BE2C (cell line): ENCODE results near the gene SERINC3. TPM values are rescaled to one million over a fixed set of nuclear protein-coding genes. Genes with fewer than 3 reads are reported as not detected.

Experiments
- DNase-seq: peaks from one replicate; pipeline ENCODE4 v3.0.0-alpha.2; 2020
- H3K27me3 ChIP-seq: fragments of 250-450 bp; sonication (Bioruptor Pico); 2 replicates; pipeline ENCODE4 v1.5.1; 2020; ENCODE audit warnings: mild to moderate bottlenecking
- H3K36me3 ChIP-seq: fragments of 250-450 bp; sonication (Bioruptor Pico); 2 replicates; pipeline ENCODE4 v1.5.1; 2020; ENCODE audit warnings: mild to moderate bottlenecking
- H3K4me1 ChIP-seq: fragments of 250-450 bp; sonication (Bioruptor Pico); 2 replicates; pipeline ENCODE4 v1.5.1; 2020
- H3K4me3 ChIP-seq: 2 replicates; pipeline ENCODE4 v1.5.1; 2011; ENCODE audit warnings: low read depth, low read length
- H3K9me3 ChIP-seq: fragments of 250-450 bp; sonication (Bioruptor Pico); 2 replicates; pipeline ENCODE4 v1.5.1; 2020
- polyA plus RNA-seq: library from polyadenylated mRNA; unstranded; fragments of >200 nt; gene quantifications from one replicate; pipeline ENCODE4 v1.2.1, GENCODE V29; 2012; ENCODE audit warnings: low read depth, missing spikeins; ENCODE audit not compliant: insufficient read length, insufficient read depth
- TF ChIP-seq, protein P1 (sequence below): IDR thresholded peaks from 2 replicates; pipeline ENCODE4 v1.5.1; 2012; ENCODE audit warnings: mild to moderate bottlenecking, low read depth, low read length

SERINC3 gene
- polyA plus RNA-seq = 76.5 TPM

DNA sequence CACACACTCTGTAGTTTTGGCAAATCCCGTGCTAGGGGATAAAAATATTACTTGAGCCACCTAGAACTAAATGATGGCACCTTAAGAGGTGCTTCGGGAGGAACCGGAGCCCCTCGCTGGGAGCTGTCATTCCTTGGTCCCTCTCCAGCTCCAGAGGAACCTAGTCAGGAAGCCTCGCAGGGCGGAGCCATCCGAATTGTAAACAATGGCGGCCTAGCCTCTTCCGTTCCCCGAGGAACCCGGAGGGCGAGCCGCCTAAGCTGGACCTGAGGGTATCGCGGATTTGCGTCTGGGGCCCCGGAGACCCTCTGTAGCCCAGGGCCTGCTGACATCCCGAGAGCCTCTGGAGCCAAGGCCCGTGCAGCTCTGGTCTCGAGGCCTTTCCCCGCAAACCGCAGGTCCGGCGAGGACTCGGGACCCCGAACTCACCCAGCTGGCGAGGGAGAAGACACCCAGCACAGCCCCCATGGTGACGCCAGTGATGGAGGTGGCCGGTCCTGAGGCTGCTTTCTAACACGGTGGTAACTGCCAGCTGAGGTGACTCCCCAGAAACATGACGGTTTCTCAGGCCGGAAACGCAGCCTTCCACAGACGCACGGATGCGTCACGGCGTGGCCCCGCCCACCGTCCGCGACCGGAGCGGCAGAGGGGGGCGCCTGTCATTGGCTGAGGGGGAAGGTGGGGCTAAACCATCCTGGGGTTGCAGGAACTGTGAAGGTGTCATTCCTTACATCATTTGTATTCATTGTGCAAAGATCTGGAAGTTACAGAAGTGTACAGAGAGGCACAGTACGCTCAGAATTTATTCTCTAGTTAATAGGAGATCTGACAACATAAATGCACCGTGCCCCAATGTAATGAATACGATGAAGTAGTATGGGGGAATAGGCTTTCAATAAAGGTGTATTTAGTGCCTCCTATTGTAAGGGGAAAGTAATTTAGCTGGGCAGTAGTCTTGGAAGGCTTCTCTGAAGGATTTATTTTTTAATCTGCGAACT is at the start of gene SERINC3:
Gene SERINC3 (minus strand): TSS at position 587 of the 998 bp plus-strand sequence. CDS start 119 bp downstream, at position 468.
- H3K9me3 ChIP-seq = no peaks in the 10 kb centered on the region
- no peaks in the 10 kb centered on the region; the same call in 1 of the 2 replicates for H3K4me1 ChIP-seq
- DNase-seq = peak; percentile 95
- peak within 1 kb of the TSS; percentile 92 for H3K4me3 ChIP-seq
- TF ChIP-seq, protein P1, sequence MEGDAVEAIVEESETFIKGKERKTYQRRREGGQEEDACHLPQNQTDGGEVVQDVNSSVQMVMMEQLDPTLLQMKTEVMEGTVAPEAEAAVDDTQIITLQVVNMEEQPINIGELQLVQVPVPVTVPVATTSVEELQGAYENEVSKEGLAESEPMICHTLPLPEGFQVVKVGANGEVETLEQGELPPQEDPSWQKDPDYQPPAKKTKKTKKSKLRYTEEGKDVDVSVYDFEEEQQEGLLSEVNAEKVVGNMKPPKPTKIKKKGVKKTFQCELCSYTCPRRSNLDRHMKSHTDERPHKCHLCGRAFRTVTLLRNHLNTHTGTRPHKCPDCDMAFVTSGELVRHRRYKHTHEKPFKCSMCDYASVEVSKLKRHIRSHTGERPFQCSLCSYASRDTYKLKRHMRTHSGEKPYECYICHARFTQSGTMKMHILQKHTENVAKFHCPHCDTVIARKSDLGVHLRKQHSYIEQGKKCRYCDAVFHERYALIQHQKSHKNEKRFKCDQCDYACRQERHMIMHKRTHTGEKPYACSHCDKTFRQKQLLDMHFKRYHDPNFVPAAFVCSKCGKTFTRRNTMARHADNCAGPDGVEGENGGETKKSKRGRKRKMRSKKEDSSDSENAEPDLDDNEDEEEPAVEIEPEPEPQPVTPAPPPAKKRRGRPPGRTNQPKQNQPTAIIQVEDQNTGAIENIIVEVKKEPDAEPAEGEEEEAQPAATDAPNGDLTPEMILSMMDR = peak; percentile 37
- H3K36me3 ChIP-seq = no peaks in the 10 kb centered on the region
- H3K27me3 ChIP-seq = no peaks in the 10 kb centered on the region

DNA sequence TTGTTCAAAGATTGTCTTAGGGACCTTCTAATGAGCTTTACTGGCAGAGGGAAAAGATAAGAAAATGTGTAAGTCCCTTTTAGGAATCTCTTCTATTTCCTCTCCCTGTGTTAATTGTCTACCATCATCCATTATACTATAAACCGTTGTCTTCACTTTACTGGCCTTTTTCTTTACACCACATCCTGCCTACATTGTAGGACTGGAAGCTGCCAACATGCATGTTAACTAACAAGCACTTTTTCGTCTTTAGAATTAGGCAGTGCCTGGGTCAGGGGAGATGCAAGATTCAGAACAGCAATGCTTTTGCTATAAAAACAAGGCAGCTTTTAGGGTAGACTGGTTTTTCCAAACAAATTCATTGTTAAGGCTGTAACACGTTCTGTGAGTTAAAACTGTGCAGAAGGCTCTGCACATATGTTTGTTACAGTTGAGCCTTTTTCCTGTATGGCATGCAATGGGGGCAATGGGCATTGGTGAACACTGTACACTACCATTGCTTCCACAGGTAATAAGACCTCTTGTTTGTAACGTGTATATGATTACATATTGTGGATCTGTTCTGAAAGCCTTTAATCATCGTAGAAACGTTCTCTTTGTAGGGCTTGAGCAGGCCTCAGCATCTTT is 49.6 kb upstream of the SERINC3 start:
- no peak overlapping the region for H3K4me3 ChIP-seq

DNA sequence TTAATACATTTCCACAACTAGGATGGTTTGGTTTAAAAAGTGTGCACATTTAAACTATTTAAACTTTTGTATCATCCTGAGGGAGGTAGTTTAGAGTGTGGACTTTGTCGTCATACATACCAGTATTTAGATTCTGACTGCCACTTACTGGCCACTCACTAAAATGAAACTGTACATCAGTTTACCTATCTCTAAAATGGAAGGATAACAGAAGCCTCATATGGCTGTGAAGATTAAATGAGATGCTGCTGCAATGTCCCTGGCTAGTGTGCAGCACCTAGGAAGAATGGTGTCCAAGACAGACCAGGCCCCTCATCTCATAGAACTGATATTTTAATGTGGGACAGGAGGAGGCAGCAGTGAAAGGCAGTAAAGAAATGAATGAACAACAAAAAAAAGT is 48.5 kb upstream of the SERINC3 start:
- Histone ChIP-seq H3K36me3 (no peaks in the 10 kb centered on the region), H3K4me1 (no peaks in the 10 kb centered on the region), H3K27me3 (no peaks in the 10 kb centered on the region), H3K9me3 (no peaks in the 10 kb centered on the region), H3K4me3 (no peak overlapping the region)
- TF ChIP-seq, protein P1 = no peak
- no peak for DNase-seq

More for the DNA sequence above, 49.6 kb upstream of the SERINC3 start:
- DNase-seq = no peak
- H3K27me3 ChIP-seq = no peaks in the 10 kb centered on the region
- no peaks in the 10 kb centered on the region for H3K36me3 ChIP-seq
- H3K9me3 ChIP-seq = no peaks in the 10 kb centered on the region
- TF ChIP-seq, protein P1 = no peak
- H3K4me1 ChIP-seq = no peaks in the 10 kb centered on the region

DNA sequence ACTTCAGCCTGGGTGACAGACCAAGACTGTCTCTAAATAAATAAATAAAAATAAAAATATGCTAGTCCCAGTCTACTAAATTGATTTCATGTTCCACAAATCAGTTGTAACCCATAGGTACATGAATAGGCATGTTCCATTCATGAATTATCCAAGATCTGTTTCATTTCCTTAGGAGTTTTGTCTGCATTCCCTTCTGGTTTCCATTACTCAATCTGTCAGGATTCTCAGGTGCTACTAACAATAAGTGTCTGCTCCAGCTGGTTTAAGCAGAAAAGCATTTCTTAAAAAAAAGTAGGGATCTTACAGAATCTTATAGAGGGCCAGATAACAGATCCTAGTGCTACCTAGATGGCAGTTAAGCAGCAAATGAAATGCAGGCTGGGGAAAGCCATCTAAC is 44.9 kb upstream of the SERINC3 start:
- TF ChIP-seq, protein P1 = no peak

DNA sequence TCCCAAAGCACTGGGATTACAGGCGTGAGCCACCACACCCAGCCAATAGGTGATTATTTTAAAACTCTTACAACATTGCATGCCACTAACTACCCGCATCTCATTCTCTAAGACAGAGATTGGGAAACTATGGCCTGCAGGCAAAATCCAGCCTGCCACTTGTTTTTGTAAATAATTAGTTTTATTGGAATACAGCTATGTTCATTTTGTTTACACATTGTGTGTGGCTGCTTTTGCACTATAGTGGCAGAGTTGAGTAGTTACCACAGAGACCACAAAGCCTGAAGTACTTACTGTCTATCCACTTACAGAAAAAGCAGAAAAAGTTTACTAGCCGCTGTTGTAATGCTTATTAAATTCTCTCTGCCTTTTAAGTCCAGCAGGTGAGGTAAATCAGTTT is 44.1 kb upstream of the SERINC3 start:
- no peak for DNase-seq
- Histone ChIP-seq H3K4me1 (no peaks in the 10 kb centered on the region), H3K36me3 (no peaks in the 10 kb centered on the region), H3K4me3 (no peak overlapping the region), H3K9me3 (no peaks in the 10 kb centered on the region), H3K27me3 (no peaks in the 10 kb centered on the region)
- TF ChIP-seq, protein P1 = no peak

More for the DNA sequence above, 44.9 kb upstream of the SERINC3 start:
- DNase-seq = no peak
- no peaks in the 10 kb centered on the region for H3K36me3 ChIP-seq
- no peaks in the 10 kb centered on the region for H3K4me1 ChIP-seq
- H3K27me3 ChIP-seq = no peaks in the 10 kb centered on the region
- H3K4me3 ChIP-seq = no peak overlapping the region
- H3K9me3 ChIP-seq = no peaks in the 10 kb centered on the region
